OCI-LY3 (cell line): ENCODE data around the gene SLC28A1.

Experiments used
- H2AFZ ChIP-seq: fragments of 200-600, 300-600 bp; shearing (Covaris generic); 2 replicates; pipeline ENCODE4 v1.6.0; 2014; ENCODE audit warnings: antibody characterized with exemption, low read depth, low read length
- H3K27ac ChIP-seq: fragments of 200-600, 300-600 bp; sonication (generic); 2 replicates; pipeline ENCODE4 v1.5.1; 2014; ENCODE audit warnings: mild to moderate bottlenecking, low read length, moderate library complexity, mixed read lengths
- H3K27me3 ChIP-seq: fragments of 200-600, 300-600 bp; sonication (generic); 2 replicates; pipeline ENCODE4 v1.6.1; 2014; ENCODE audit warnings: low read depth, low read length, mixed read lengths
- H3K36me3 ChIP-seq: fragments of 200-600, 300-600 bp; sonication (generic); replicated peaks from 2 replicates; pipeline ENCODE3; 2014; ENCODE audit warnings: low read depth, low read length, mixed read lengths
- H3K4me1 ChIP-seq: fragments of 300-600, 200-600 bp; sonication (generic); 2 replicates; pipeline ENCODE4 v1.6.1; 2014; ENCODE audit warnings: low read length, mixed read lengths
- H3K4me2 ChIP-seq: fragments of 200-600, 300-600 bp; sonication (generic); 2 replicates; pipeline ENCODE4 v1.6.1; 2014; ENCODE audit warnings: low read length, mixed read lengths
- H3K4me3 ChIP-seq: fragments of 300-600, 200-600 bp; sonication (generic); 2 replicates; pipeline ENCODE4 v1.5.1; 2014; ENCODE audit warnings: antibody characterized with exemption, mild to moderate bottlenecking, low read length, moderate library complexity
- H3K79me2 ChIP-seq: fragments of 300-600, 200-600 bp; shearing (Covaris generic); 2 replicates; pipeline ENCODE4 v1.6.1; 2014; ENCODE audit warnings: mild to moderate bottlenecking, low read length, mixed read lengths
- H3K9ac ChIP-seq: fragments of 300-600, 200-600 bp; shearing (Covaris generic); 2 replicates; pipeline ENCODE4 v1.6.0; 2014; ENCODE audit warnings: mild to moderate bottlenecking, low read length, moderate library complexity
- H3K9me3 ChIP-seq: fragments of 200-600, 300-600 bp; shearing (Covaris generic); 2 replicates; pipeline ENCODE4 v1.6.1; 2014; ENCODE audit warnings: low read length, mixed read lengths; ENCODE audit not compliant: insufficient read depth
- H4K20me1 ChIP-seq: fragments of 200-600, 300-600 bp; sonication (generic); 2 replicates; pipeline ENCODE4 v1.6.1; 2016; ENCODE audit warnings: low read length, mixed read lengths; ENCODE audit not compliant: insufficient read depth
- EZH2phosphoT487 ChIP-seq: fragments of 200-600 bp; shearing (Covaris generic); IDR thresholded peaks from 2 replicates; pipeline ENCODE4 v1.6.1; 2018; ENCODE audit warnings: antibody characterized with exemption, mixed run types, low read depth
- TF ChIP-seq, protein P1 (sequence below): fragments of 200-600, 300-600 bp; sonication (generic); IDR thresholded peaks from 2 replicates; pipeline ENCODE4 v1.5.1; 2014; ENCODE audit warnings: antibody characterized with exemption, low read length, low read depth

SLC28A1 gene

DNA sequence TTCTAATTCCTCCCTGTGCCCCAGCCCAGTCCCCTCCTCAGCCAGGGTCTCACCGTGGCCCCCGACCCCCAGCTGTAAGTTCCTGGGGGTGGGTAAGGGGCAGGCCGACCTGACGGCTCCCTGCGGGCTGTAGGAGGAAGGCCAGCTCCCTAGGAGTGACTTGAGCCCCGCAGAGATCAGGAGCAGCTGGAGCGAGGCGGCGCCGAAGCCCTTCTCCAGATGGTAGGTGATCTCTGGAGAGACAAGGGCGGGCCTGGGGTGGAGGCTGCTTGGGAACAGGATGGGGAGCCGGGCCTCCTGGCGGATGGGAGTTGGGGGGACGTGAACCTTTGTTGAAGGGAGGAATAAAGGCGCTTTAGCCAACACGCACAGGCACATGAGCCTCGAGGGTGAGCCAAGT is 4.2 kb downstream of the SLC28A1 start:
- no peak overlapping the region for H3K9ac ChIP-seq
- TF ChIP-seq EZH2phosphoT487: no peak
- TF ChIP-seq, protein P1, sequence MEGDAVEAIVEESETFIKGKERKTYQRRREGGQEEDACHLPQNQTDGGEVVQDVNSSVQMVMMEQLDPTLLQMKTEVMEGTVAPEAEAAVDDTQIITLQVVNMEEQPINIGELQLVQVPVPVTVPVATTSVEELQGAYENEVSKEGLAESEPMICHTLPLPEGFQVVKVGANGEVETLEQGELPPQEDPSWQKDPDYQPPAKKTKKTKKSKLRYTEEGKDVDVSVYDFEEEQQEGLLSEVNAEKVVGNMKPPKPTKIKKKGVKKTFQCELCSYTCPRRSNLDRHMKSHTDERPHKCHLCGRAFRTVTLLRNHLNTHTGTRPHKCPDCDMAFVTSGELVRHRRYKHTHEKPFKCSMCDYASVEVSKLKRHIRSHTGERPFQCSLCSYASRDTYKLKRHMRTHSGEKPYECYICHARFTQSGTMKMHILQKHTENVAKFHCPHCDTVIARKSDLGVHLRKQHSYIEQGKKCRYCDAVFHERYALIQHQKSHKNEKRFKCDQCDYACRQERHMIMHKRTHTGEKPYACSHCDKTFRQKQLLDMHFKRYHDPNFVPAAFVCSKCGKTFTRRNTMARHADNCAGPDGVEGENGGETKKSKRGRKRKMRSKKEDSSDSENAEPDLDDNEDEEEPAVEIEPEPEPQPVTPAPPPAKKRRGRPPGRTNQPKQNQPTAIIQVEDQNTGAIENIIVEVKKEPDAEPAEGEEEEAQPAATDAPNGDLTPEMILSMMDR: no peak
- H3K27ac ChIP-seq: no peak overlapping the region
- no peaks in the 10 kb centered on the region for H3K36me3 ChIP-seq
- H3K9me3 ChIP-seq: no peaks in the 10 kb centered on the region
- peaks cover 11% of the 10 kb centered on the region for H3K4me1 ChIP-seq
- H4K20me1 ChIP-seq: no peaks in the 10 kb centered on the region
- no peaks in the 10 kb centered on the region for H3K79me2 ChIP-seq
- H3K27me3 ChIP-seq: 0 out of 2 replicates have a peak, but pooled peaks cover 3% of the 10 kb centered on the region
- no peak overlapping the region for H3K4me2 ChIP-seq
- no peak overlapping the region for H2AFZ ChIP-seq
- no peak overlapping the region for H3K4me3 ChIP-seq

DNA sequence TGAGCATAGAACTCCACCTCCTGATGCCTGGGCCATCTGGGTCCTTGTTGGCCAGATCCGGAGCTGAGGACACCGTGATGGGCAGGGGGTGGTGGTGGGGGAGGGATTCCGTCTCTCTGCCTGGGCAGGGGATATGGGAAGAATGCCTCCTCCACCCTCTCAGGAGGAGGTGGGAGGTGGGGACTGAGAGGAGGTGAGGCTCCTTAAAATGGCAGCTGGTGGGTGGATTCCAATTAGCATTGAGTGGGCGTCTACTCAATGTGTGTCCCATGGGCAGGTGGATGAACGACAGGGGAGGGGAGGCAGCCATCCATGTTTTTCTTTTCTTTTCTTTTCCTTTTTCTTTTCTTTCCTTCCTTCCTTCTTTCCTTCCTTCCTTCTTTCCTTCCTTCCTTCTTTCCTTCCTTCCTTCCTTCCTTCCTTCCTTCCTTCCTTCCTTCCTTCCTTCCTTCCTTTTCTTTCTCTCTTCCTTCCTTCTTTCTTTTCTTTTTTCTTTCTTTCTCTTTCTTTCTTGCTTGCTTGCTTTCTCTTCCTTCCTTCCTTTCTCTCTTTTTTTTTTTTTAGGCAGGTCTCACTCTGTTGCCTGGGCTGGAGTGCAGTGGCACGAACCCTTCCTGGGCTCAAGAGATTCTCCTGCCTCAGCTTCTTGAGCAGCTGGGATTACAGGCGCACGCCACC is 5.0 kb downstream of the SLC28A1 start:
- Histone ChIP-seq H3K36me3 (no peaks in the 10 kb centered on the region), H3K9me3 (no peaks in the 10 kb centered on the region), H3K79me2 (no peaks in the 10 kb centered on the region), H3K27ac (no peak overlapping the region), H3K27me3 (0 out of 2 replicates have a peak, but pooled peaks cover 3% of the 10 kb centered on the region), H3K4me2 (no peak overlapping the region), H3K4me1 (peaks cover 11% of the 10 kb centered on the region), H3K4me3 (no peak overlapping the region), H3K9ac (no peak overlapping the region), H4K20me1 (no peaks in the 10 kb centered on the region), H2AFZ (no peak overlapping the region)
- TF ChIP-seq, protein P1: no peak
- TF ChIP-seq EZH2phosphoT487: no peak

DNA sequence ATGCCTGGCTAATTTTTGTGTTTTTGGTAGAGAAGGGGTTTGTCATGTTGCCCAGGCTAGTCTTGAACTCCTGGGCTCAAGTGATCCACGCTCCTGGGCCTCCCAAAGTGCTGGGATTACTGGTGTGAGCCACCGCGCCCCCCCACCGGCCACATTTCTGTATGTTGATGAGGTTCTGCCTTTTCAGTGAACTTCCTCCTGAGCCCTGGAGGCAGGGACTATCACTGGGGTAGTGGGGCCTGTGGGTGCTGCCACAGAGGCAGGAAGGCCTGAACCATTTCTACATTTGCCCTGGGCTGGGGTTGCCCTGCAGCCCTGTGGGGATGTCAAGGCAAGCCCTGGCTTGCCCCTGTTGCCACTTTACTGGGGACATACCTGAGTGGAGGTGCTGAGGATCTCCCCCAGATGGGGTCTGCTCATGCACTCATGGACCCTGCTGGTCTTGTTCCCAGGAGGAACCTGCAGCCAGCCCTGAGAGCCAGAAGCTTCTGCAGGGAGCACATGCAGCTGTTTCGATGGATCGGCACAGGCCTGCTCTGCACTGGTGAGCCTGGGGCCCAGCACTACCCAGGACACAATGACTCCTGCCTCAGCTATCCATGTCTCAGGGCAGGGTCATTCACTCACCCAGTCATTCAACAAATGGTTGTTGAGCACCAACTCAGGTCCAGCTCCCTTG is 5.7 kb downstream of the SLC28A1 start:
- Histone ChIP-seq H3K9me3 (no peaks in the 10 kb centered on the region), H3K9ac (no peak overlapping the region), H3K4me3 (no peak overlapping the region), H3K36me3 (no peaks in the 10 kb centered on the region), H3K27me3 (0 out of 2 replicates have a peak, but pooled peaks cover 3% of the 10 kb centered on the region), H4K20me1 (no peaks in the 10 kb centered on the region), H3K4me1 (peaks cover 11% of the 10 kb centered on the region), H2AFZ (no peak overlapping the region), H3K4me2 (no peak overlapping the region), H3K27ac (no peak overlapping the region), H3K79me2 (no peaks in the 10 kb centered on the region)
- no peak for TF ChIP-seq EZH2phosphoT487
- TF ChIP-seq, protein P1: peak; percentile 34

DNA sequence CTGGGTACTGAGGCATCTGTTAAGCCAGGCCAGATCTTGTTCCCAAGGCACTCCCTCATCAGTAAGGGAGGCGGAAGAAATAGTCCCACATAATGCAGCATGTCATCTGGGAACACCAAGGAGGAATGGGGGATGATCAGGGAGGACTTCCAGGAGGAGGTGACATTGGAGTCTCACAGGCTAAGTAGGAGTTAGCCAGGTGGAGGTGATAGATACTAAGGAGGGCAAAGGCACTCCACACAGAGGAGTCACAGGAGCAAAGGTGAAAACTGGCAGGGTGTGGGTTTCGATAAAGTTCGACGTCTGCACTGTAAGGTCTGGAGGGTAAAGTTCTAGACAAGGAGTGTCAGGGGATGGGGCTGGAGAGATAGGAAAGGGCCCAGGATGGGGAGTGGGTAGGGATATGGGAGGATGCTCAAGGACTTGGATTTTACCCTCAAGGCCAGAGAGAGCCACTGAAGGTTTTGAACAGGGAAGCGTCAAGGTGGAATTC is 6.3 kb downstream of the SLC28A1 start:
- Histone ChIP-seq H3K36me3 (no peaks in the 10 kb centered on the region), H3K27ac (no peak overlapping the region), H3K79me2 (no peaks in the 10 kb centered on the region), H3K27me3 (0 out of 2 replicates have a peak, but pooled peaks cover 3% of the 10 kb centered on the region), H2AFZ (no peak overlapping the region), H3K9ac (no peak overlapping the region), H3K4me1 (peaks cover 11% of the 10 kb centered on the region), H4K20me1 (no peaks in the 10 kb centered on the region), H3K4me2 (no peak overlapping the region), H3K4me3 (no peak overlapping the region), H3K9me3 (no peaks in the 10 kb centered on the region)
- TF ChIP-seq, protein P1: no peak
- TF ChIP-seq EZH2phosphoT487: no peak
